GM12878 (cell line): ENCODE results near the gene WDR43. TPM values are rescaled to one million over a fixed set of nuclear protein-coding genes. Genes with fewer than 3 reads are reported as not detected.

ENCODE experiments used
- ATAC-seq: fragments of 200-7000 bp; cut with Tn5 transposase; 3 replicates; pipeline ENCODE4 v1.9.1; 2020; ENCODE audit warnings: mild to moderate bottlenecking, moderate library complexity
- BruUV-seq: library from RNA; stranded (reverse); fragments of 400-500 nt; replicated peaks from 2 replicates; lab custom pipeline; 2021; lab: Mats Ljungman, UMichigan
- CTCF ChIA-PET: fragments of 300-600 bp; sonication (Branson Sonifier 250); formaldehyde crosslinking; extraction: SDS; loops from one replicate; lab custom pipeline; 2021; ENCODE audit warnings: inconsistent platforms; lab: Yijun Ruan, JAX
- POLR2A ChIA-PET: fragments of 350-600 bp; formaldehyde crosslinking; extraction: SDS; loops from one replicate; lab custom pipeline; 2021; ENCODE audit warnings: inconsistent platforms; lab: Charles Lee
- RAD21 ChIA-PET: fragments of 300-600 bp; sonication (Branson Sonifier 250); formaldehyde crosslinking; loops from one replicate; lab custom pipeline; 2023; ENCODE audit warnings: antibody characterized with exemption; ENCODE audit not compliant: unreplicated experiment; lab: Charles Lee
- SMC1A ChIA-PET: fragments of 300-600 bp; sonication (Branson Sonifier 250); formaldehyde crosslinking; loops from one replicate; lab custom pipeline; 2023; ENCODE audit not compliant: unreplicated experiment, uncharacterized antibody; lab: Charles Lee
- DNase-seq: peaks from one replicate; pipeline ENCODE4 v3.0.0-alpha.2; 2011; ENCODE audit warnings: low read depth, low spot score
- FAIRE-seq: peaks from 3 replicates; lab custom pipeline; 2011; peaks lifted over from hg19 to GRCh38; lab: Jason Lieb, UNC
- H2AFZ ChIP-seq: 2 replicates; pipeline ENCODE4 v1.6.0; 2011; ENCODE audit warnings: low read depth, low read length, control low read depth; ENCODE audit not compliant: control insufficient read depth
- H3K27ac ChIP-seq: 2 replicates; pipeline ENCODE4 v1.5.1; 2011; ENCODE audit warnings: control low read depth; ENCODE audit not compliant: control insufficient read depth, insufficient read depth
- H3K27me3 ChIP-seq, 2 experiments: replicated peaks in 1 of 2; 2 replicates each; pipeline versions ENCODE4 v1.6.0 to v1.6.1; 2011; ENCODE audit warnings: low read length in 1 of 2; ENCODE audit not compliant: control insufficient read depth in 2 of 2, insufficient read depth in 2 of 2
- H3K36me3 ChIP-seq, 2 experiments: 2 replicates each; pipeline ENCODE4 v1.5.1; 2011; ENCODE audit warnings: low read length in 1 of 2; ENCODE audit not compliant: control insufficient read depth in 2 of 2, insufficient read depth in 2 of 2
- H3K4me1 ChIP-seq: 2 replicates; pipeline ENCODE4 v1.6.1; 2011; ENCODE audit warnings: mild to moderate bottlenecking, low read length, moderate library complexity, mixed read lengths; ENCODE audit not compliant: control insufficient read depth, insufficient read depth
- H3K4me2 ChIP-seq: 2 replicates; pipeline ENCODE4 v1.6.0; 2011; ENCODE audit warnings: control low read depth; ENCODE audit not compliant: control insufficient read depth, insufficient read depth
- H3K4me3 ChIP-seq: fragments of 200-600 bp; sonication (generic); 2 replicates; pipeline ENCODE4 v1.5.1; 2016
- H3K79me2 ChIP-seq: 2 replicates; pipeline ENCODE4 v1.6.0; 2011; ENCODE audit warnings: low read length; ENCODE audit not compliant: control insufficient read depth, insufficient read depth
- H3K9ac ChIP-seq: 2 replicates; pipeline ENCODE4 v1.8.0; 2011; ENCODE audit warnings: low read length, control low read depth, mixed read lengths; ENCODE audit not compliant: control insufficient read depth, insufficient read depth
- H3K9me3 ChIP-seq: replicated peaks from 3 replicates; pipeline ENCODE4 v1.5.1; 2011; ENCODE audit warnings: mild to moderate bottlenecking, low read length; ENCODE audit not compliant: control insufficient read depth, insufficient read depth
- H4K20me1 ChIP-seq: 2 replicates; pipeline ENCODE4 v1.6.0; 2011; ENCODE audit not compliant: control insufficient read depth, insufficient read depth
- CHD4 ChIP-seq: fragments of 200-600 bp; sonication (generic); IDR thresholded peaks from 2 replicates; pipeline ENCODE4 v1.6.1; 2016; ENCODE audit warnings: mild to moderate bottlenecking
- EGR1 ChIP-seq, 2 experiments: IDR thresholded peaks; 1 replicate in 1 of 2; 2 replicates in 1 of 2; pipeline ENCODE4 v1.6.1; 2011 to 2012; ENCODE audit warnings: low read depth in 2 of 2, low read length in 2 of 2, borderline replicate concordance in 1 of 2, mild to moderate bottlenecking in 1 of 2, moderate library complexity in 1 of 2
- ESRRA ChIP-seq: IDR thresholded peaks from 2 replicates; pipeline ENCODE4 v1.6.1; 2012; ENCODE audit warnings: mild to moderate bottlenecking, low read length, improper control_type of control experiment
- FOXK2 ChIP-seq: fragments of 450-650 bp; IDR thresholded peaks from 2 replicates; pipeline ENCODE4 v1.6.1; 2017; ENCODE audit warnings: mild to moderate bottlenecking, moderate library complexity
- HDAC2 ChIP-seq: fragments of 200-600 bp; sonication (generic); IDR thresholded peaks from 2 replicates; pipeline ENCODE4 v1.6.1; 2017
- KLF5 ChIP-seq: fragments of 450-650 bp; IDR thresholded peaks from 2 replicates; pipeline ENCODE4 v1.6.1; 2014; ENCODE audit warnings: mild to moderate bottlenecking; ENCODE audit not compliant: partially characterized antibody
- PAX5 ChIP-seq: IDR thresholded peaks from 2 replicates; pipeline ENCODE4 v1.6.1; 2011; ENCODE audit warnings: low read depth, low read length, borderline replicate concordance
- POLR2A ChIP-seq: IDR thresholded peaks from 2 replicates; pipeline ENCODE4 v1.6.1; 2011; ENCODE audit warnings: low read depth, mild to moderate bottlenecking, low read length
- POLR2AphosphoS2 ChIP-seq: IDR thresholded peaks from 2 replicates; pipeline ENCODE4 v1.6.1; 2011; ENCODE audit warnings: low read depth, mild to moderate bottlenecking, low read length, improper control_type of control experiment, moderate library complexity
- POU2F2 ChIP-seq: IDR thresholded peaks from 3 replicates; pipeline ENCODE4 v1.6.1; 2011; ENCODE audit warnings: low read depth, mild to moderate bottlenecking, low read length, borderline replicate concordance
- RAD21 ChIP-seq: IDR thresholded peaks from 2 replicates; pipeline ENCODE4 v1.6.1; 2011; ENCODE audit warnings: mild to moderate bottlenecking, low read depth, low read length, moderate library complexity; ENCODE audit not compliant: insufficient read depth
- RAD51 ChIP-seq: fragments of 450-650 bp; IDR thresholded peaks from 2 replicates; pipeline ENCODE4 v1.6.1; 2016; ENCODE audit warnings: moderate library complexity, mild to moderate bottlenecking, inconsistent platforms
- SUZ12 ChIP-seq: fragments of 200-600 bp; sonication (generic); IDR thresholded peaks from one replicate; pipeline ENCODE4 v1.6.1; 2018; ENCODE audit warnings: antibody characterized with exemption, mild to moderate bottlenecking; ENCODE audit not compliant: unreplicated experiment
- TCF12 ChIP-seq: IDR thresholded peaks from 2 replicates; pipeline ENCODE4 v1.6.1; 2011; ENCODE audit warnings: low read depth, mild to moderate bottlenecking, low read length
- ZNF24 ChIP-seq: fragments of 450-650 bp; IDR thresholded peaks from 2 replicates; pipeline ENCODE4 v1.6.1; 2017; ENCODE audit warnings: antibody characterized with exemption, mild to moderate bottlenecking
- WGBS: methylation state at CpG from one replicate; pipeline ENCODE4 v1.1.6; 2016; ENCODE audit warnings: low lambda C conversion rate; ENCODE audit not compliant: insufficient replicate concordance, insufficient coverage; ENCODE audit errors: missing lambda C conversion rate; 5-methylcytosine and 5-hydroxymethylcytosine counted together
- in situ Hi-C: fragments of 300-500 bp; cut with MboI; formaldehyde crosslinking; loops from 9 replicates; pipeline ENCODE4 v1.14.3; 2018; ENCODE audit warnings: mixed read lengths
- intact Hi-C: fragments of 100-400 bp; cut with micrococcal nuclease; formaldehyde crosslinking; loops from one replicate; pipeline ENCODE4 v1.14.2; 2022; ENCODE audit not compliant: unreplicated experiment
- polyA plus RNA-seq, 11 experiments: library from polyadenylated mRNA; depleted of rRNA in 4 of 11; unstranded in 6 of 11; stranded (reverse) in 5 of 11; fragments of >200 nt; fragmentation: Nextera tagmentation in 4 of 11; fragmentation: Illumina TruSeq in 1 of 11; extraction: Ambion mirVana in 4 of 11; extraction: Trizol in 1 of 11; gene quantifications; 1 replicate in 1 of 11; 2 replicates in 10 of 11; pipeline versions ENCODE4 v1.2.1 to v1.2.3, GENCODE V29; 2011 to 2016; ENCODE audit warnings: inconsistent platforms in 2 of 11, missing spikeins in 2 of 11, low read depth in 1 of 11
- total RNA-seq, 4 experiments: library from RNA; depleted of rRNA in 3 of 4; stranded (reverse); fragments of >200 nt in 3 of 4; fragmentation: Illumina TruSeq in 1 of 4; extraction: Trizol in 1 of 4; gene quantifications; 2 replicates each; pipeline versions ENCODE4 v1.2.1 to v1.2.3, GENCODE V29; 2013 to 2021
- TF ChIP-seq, protein P1 (sequence below): fragments of 450-650 bp; IDR thresholded peaks from 2 replicates; pipeline ENCODE4 v1.6.1; 2014; ENCODE audit warnings: mild to moderate bottlenecking
- TF ChIP-seq, protein P2 (sequence below): IDR thresholded peaks from 2 replicates; pipeline ENCODE4 v1.6.1; 2011; ENCODE audit warnings: low read depth, low read length, improper control_type of control experiment, borderline replicate concordance
- TF ChIP-seq, protein P3 (sequence below): IDR thresholded peaks from 2 replicates; pipeline ENCODE4 v1.6.1; 2011; ENCODE audit warnings: borderline replicate concordance, low read depth, mild to moderate bottlenecking, moderate library complexity, mixed read lengths, low read length; ENCODE audit not compliant: insufficient read depth; ENCODE audit errors: extremely low read length

WDR43 gene
- total and polyA plus RNA-seq, 10 of the 15 experiments (the other 5 are each of a cell fraction or from before 2014, with no cell fraction given): 39.3 to 153 (median 81.9) TPM

GRCh38 chr2:28977176-28977875, 82.9 kb downstream of the WDR43 start:
- Histone ChIP-seq H3K27ac (no peak overlapping the region), H4K20me1 (no peaks in the 10 kb centered on the region), H3K4me1 (no peaks in the 10 kb centered on the region), H3K79me2 (no peaks in the 10 kb centered on the region), H3K4me2 (no peak overlapping the region), H3K9ac (no peak overlapping the region), H2AFZ (no peak overlapping the region), H3K27me3 (no peaks in the 10 kb centered on the region; a peak in 1 of 4 replicates), H3K36me3 (no peaks in the 10 kb centered on the region), H3K4me3 (no peak overlapping the region), H3K9me3 (no peaks in the 10 kb centered on the region)
- FAIRE-seq: no peak
- ChIA-PET CTCF (interaction anchor here (1.2 kb wide), 1 partner anchor 155 kb away, joined by 3 read pairs; no protein-coding TSS in a partner anchor), POLR2A (no interaction called here), SMC1A (no interaction called here), RAD21 (no interaction called here)
- no peak for TF ChIP-seq TCF12
- TF ChIP-seq POLR2AphosphoS2: no peak
- TF ChIP-seq, protein P1, sequence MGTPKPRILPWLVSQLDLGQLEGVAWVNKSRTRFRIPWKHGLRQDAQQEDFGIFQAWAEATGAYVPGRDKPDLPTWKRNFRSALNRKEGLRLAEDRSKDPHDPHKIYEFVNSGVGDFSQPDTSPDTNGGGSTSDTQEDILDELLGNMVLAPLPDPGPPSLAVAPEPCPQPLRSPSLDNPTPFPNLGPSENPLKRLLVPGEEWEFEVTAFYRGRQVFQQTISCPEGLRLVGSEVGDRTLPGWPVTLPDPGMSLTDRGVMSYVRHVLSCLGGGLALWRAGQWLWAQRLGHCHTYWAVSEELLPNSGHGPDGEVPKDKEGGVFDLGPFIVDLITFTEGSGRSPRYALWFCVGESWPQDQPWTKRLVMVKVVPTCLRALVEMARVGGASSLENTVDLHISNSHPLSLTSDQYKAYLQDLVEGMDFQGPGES: no peak
- TF ChIP-seq POU2F2: no peak
- TF ChIP-seq PAX5: no peak
- TF ChIP-seq CHD4: no peak
- no peak for TF ChIP-seq SUZ12
- TF ChIP-seq FOXK2: no peak
- TF ChIP-seq, protein P2, sequence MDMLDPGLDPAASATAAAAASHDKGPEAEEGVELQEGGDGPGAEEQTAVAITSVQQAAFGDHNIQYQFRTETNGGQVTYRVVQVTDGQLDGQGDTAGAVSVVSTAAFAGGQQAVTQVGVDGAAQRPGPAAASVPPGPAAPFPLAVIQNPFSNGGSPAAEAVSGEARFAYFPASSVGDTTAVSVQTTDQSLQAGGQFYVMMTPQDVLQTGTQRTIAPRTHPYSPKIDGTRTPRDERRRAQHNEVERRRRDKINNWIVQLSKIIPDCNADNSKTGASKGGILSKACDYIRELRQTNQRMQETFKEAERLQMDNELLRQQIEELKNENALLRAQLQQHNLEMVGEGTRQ: no peak
- no peak for TF ChIP-seq RAD21
- no peak for TF ChIP-seq HDAC2
- TF ChIP-seq ZNF24: no peak
- no peak for TF ChIP-seq RAD51
- TF ChIP-seq, protein P3, sequence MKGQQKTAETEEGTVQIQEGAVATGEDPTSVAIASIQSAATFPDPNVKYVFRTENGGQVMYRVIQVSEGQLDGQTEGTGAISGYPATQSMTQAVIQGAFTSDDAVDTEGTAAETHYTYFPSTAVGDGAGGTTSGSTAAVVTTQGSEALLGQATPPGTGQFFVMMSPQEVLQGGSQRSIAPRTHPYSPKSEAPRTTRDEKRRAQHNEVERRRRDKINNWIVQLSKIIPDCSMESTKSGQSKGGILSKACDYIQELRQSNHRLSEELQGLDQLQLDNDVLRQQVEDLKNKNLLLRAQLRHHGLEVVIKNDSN: no peak
- no peak for TF ChIP-seq ESRRA
- TF ChIP-seq KLF5: no peak
- TF ChIP-seq POLR2A: no peak
- TF ChIP-seq EGR1 (IDR thresholded peaks at IDR 0.05; ENCODE audit: borderline replicate concordance in 1 of 2, low read depth in 2 of 2, low read length in 2 of 2): no peak
- in situ Hi-C loops (no loop called here), intact Hi-C loops (no loop called here)
- DNase-seq: no peak
- no TSS peak for BruUV-seq
- ATAC-seq: no peak
- 55% methylated on average over 10 of the region's 10 CpGs for WGBS
